Ishikawa (cell line): ENCODE data around the gene PANX2.

Experiments used
- CEBPB ChIP-seq: IDR thresholded peaks from 2 replicates; pipeline ENCODE4 v1.6.1; 2012
- EGR1 ChIP-seq: IDR thresholded peaks from 2 replicates; pipeline ENCODE4 v1.6.1; 2012
- EP300 ChIP-seq: IDR thresholded peaks from 2 replicates; pipeline ENCODE4 v1.6.1; 2012; ENCODE audit warnings: borderline replicate concordance
- FOXM1 ChIP-seq: IDR thresholded peaks from 2 replicates; pipeline ENCODE4 v1.6.1; 2012; ENCODE audit warnings: low read depth, borderline replicate concordance
- NFIC ChIP-seq: IDR thresholded peaks from 2 replicates; pipeline ENCODE4 v1.6.1; 2012
- TAF1 ChIP-seq: IDR thresholded peaks from 2 replicates; pipeline ENCODE4 v1.6.1; 2012; ENCODE audit warnings: low read depth, mild to moderate bottlenecking
- TEAD4 ChIP-seq: IDR thresholded peaks from 2 replicates; pipeline ENCODE4 v1.6.1; 2012
- ZBTB7A ChIP-seq: IDR thresholded peaks from 2 replicates; pipeline ENCODE4 v1.6.1; 2012; ENCODE audit warnings: low read depth
- TF ChIP-seq, protein P1 (sequence below): IDR thresholded peaks from 2 replicates; pipeline ENCODE4 v1.6.1; 2012

DNA sequence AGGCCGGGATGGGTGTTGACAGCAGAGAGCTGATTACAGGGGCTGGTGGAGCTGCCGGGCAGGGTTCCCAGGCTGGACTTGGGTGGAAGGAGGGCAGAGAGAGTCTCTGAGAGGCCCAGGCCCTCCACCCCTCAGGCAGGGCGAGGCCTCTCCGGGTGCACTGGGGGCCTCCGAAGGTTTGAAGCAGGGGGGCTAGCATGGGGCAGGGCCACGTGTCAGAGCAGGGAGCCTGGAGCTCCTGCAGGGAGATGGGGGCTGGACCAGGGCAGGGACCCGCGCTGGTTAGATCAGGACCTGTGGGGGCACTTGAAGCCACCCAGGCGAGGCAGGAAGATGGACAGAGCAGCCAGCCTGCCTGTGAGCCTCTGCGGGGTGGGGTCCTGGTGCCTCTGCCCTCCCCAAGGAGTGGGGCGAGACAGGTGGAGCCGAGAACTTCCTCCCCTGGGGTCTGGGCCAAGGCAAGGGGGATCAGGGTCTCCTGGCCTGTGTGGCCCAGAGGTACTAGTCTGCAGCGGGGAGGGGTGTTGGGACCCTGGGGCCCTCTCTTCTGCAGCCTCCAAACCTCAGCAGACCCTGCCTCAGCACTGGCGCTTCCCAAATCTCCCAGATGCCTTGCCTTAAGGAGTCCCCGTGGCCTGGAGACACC, 911 bp downstream of the PANX2 start:
- TF ChIP-seq EP300 (no peak), NFIC (no peak), FOXM1 (no peak), TAF1 (no peak), CEBPB (no peak), EGR1 (no peak), ZBTB7A (no peak), TEAD4 (no peak)
- TF ChIP-seq, protein P1, sequence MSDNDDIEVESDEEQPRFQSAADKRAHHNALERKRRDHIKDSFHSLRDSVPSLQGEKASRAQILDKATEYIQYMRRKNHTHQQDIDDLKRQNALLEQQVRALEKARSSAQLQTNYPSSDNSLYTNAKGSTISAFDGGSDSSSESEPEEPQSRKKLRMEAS, result no peak
